NCI-H2171 (cell line): ENCODE data around the gene CENPE.
A peak's percentile ranks its signal among the peaks of the same experiment; 100 is the strongest.

Experiments used
- DNase-seq: peaks from one replicate; lab custom pipeline; 2025; lab: John Stamatoyannopoulos, UW

The CENPE gene

DNA sequence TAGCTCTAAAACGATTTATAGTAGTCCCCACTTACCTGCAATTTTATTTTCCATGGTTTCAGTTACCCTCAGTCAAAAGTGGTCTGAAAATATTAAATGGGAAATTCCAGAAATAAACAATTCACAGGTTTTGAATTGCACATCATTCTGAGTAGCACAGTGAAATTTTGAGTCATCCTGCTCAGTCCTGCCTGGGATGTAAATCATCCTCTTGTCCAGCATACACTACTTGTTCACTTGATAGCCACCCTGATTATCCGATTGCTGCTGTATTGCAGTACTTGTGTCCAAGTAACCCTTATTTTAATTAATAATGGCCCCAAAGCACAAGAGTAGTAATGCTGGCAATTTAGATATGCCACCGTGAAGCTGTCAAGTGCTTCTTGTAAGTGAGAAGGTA lies 75.0 kb downstream of the CENPE start:
- no peak for DNase-seq

GRCh38 chr4:103118166-103118565 lies 80.0 kb downstream of the CENPE start:
- no peak for DNase-seq

GRCh38 chr4:103111598-103111997 lies 86.5 kb downstream of the CENPE start:
- DNase-seq, result no peak

DNA sequence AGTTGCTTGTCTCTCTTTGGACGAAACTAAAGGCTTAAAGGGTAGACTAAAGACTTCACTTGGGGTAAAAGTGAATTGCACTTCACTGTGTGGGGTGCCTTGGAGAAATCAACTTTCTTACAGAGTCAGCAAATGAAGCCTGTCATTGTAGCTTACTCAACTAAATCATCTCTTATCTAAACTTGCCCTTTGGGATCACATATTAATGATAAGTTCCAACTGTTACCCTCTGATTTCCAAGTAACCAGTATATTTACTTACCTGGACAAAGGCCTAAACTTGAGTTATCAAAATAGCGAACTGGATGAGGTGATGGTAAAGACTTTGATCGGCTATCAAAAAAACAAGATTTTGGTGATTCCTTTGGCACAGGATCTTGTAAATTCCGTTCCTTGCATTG lies 89.6 kb downstream of the CENPE start:
- no peak for DNase-seq

DNA sequence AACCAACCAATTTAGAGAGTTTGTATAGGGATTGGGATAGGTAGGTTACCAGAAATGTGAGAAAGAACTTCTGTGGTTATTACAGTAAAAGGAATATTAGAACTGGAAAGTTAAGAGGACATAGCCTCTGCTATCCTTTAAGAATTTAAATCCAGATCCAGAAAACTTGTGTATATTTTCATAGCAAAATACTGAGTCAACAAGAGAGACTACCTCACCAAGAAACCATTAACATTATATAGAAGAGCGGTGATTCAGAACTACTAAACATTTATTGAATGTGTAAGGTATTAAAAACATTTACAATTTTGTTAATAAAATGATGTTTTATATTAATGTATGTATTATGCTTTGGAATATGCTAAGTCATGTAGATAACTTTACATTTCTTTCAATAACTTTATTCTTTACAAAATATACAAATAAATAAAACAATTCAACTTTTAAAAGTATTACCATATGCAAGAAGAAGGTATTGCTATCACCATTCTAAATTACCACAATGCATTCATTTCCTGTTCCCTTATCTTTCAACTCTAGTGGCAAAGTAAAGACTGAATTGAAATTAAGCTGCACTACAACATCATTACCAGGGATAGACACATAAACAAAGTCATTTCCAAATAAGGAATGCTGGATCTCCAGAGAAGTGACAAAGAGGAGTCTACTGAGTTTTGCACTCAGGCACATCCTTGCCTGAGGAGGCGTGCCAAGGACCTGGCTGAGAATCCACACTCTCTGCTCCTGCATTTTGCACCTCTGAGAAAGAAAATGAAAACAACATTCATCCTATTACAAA lies 92.4 kb downstream of the CENPE start:
- no peak for DNase-seq

GRCh38 chr4:103104886-103105285 lies 93.3 kb downstream of the CENPE start:
- no peak for DNase-seq

DNA sequence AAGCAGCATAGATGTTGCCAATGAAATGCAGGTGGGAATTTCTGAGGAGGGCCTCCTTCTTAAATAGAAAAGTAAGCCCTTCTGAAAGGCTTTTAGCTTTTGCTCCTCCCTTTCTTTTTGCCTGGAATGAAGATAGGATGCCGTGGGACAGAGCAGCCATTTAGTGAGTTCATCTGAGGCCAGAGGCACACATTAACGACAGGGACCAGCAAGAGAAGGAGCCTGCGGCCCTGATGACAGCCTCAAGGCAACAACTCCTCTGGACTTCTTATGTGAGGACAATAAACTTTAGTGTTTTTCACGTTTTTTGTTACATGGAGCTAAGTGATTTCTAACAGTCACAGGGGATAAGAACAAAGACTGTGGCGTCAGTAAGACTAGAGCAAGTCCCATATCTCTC lies 97.5 kb downstream of the CENPE start:
- DNase-seq, result no peak

- DNase-seq, result peak; percentile 28
Observed at GRCh38 chr4:103099691-103100392, 98.3 kb downstream of the CENPE start, which contains the start of gene BDH2. Gene BDH2, minus strand, starts transcription at chr4:103099834. Its CDS starts 3,580 bp downstream, at chr4:103096254.

DNA sequence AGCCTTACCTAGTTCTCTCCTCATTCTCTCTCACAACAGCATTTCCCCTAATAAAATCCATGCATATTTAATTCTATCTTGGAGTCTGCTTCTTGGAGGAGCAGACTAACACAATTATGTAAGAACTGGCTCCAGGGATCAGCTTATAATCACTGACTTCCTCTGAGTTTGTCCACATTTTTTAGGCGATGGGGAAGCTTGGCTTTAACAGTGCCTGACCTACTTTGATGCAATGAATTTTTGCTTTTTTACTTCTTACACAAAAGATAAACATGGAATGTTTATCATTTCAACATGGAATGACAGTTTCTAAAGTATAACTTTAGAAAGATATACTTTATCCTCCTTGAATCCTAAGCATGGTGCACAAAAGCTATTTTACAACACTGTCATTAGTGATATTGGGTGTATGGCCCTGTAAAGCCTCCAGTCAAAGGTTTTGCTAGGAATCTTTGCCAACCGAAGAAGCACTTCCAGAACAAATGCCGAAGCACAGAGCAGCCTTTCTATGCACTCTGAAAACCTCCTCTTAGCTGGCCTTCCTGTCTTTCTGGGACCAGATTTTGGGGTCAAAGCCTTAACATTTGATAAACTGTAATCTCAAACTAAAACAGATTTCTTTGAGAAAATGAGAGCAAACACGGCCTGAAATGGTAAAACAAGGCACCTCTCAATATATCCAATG lies 99.2 kb downstream of the CENPE start:
- no peak for DNase-seq

DNA sequence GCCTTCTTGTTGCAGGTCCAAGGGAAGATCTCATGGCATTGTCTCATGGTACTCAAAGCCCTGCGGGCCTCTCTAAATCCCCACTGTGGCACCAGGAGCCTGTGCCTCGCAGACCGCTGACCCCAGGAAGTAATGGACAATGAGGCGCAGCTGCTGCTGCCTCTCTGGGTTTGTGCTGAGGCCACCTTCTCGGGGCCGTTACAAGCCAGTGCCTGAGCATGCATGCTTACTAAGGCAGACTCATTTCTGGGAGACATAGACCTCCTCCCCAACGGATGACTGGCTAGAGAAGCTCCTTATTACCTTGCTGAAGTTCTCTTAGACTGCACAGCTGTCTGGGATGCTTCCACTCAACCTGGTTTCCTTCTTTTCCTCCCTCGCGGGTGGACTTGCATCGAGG lies 99.8 kb downstream of the CENPE start:
- DNase-seq, result no peak

- no peak for DNase-seq
Observed at GRCh38 chr4:103097112-103097511, 101.0 kb downstream of the CENPE start.

DNA sequence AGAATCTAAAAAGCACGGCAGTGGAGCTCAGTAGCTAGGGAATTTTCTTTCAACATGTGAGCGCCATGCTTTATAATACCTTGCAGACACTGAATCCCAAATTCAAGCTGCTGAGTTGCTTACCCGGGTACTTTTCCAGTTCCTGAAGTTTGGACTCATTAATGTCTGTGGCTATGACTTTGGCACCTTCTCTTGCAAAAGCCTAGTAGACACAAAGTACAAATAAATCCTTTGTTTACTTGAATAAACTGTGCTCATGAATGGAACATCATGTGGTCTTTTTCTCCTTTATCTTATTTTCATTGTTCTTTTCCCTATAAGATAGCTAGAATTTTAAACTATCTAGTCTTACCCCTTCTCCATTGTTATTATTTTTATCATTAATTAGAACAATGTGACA lies 103.1 kb downstream of the CENPE start:
- DNase-seq, result no peak

GRCh38 chr4:103092245-103092644 lies 105.9 kb downstream of the CENPE start:
- DNase-seq, result no peak

GRCh38 chr4:103091601-103092223 lies 106.4 kb downstream of the CENPE start:
- peak; percentile 33 for DNase-seq

- DNase-seq, result no peak
Observed at GRCh38 chr4:103089481-103089880, 108.7 kb downstream of the CENPE start.

DNA sequence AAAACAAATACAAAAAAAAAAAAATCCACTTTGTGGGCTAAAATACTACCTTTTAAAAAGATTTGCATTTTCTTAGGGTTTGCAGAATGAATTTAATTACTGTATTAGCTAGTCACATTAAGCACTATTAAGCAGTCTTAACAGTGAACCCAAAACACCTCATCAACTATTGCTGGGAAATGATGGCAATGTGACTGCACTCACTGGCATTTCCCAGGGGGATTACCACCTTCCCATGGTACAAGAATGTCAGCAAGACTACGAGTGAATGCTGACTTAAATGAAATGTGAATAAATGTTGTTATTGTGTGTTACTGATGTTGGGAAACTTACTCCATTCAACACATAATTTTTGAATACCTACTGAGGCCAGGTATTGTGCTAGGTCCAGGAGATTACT lies 111.6 kb downstream of the CENPE start:
- DNase-seq, result no peak

DNA sequence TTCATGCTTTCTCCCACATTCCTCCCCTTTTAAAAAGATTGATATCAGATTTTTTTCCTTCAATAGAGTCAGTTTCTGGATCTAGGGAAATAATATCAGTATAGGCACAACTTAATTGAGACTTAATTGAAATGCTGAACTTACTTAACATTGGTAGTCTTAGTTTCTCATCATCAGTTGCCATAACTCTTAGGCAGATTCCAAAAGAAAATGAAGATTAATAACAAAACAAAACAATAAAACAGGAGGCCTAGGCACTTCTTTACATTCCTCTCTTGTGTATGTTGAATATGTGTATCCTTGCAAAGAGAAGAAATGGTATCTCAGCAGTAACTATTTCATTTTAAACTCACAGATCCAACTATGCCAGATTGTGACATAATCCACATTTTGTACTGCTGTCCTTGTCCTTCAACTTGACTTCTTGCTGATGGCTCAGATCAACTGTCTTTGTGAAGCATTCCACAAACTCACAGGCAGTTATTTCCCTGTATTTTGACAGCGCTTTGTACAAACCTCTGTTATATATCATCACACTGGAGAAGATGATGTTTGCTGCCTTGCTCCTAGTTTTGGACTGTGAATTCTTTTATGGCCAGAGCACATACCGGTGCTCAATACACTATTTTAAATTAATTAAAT lies 112.5 kb downstream of the CENPE start:
- no peak for DNase-seq

DNA sequence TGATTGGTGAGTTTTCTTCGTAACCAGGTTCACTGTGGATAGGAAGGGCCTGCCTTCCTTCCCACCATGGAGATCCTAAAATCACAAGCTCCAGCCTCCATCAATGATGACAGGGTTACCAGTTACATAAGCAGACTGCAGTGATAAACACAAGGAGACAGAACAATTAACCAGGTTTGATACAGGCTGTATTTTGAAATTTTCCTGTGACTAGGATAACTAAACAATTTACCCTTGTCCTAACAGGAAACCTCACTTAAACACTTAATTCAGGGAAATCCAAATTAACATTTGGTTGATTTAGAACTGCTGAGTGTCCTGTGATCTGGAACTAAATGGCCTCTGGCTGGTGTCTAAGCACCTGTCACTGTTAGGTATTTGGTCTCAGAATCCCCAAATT lies 118.5 kb downstream of the CENPE start:
- no peak for DNase-seq

DNA sequence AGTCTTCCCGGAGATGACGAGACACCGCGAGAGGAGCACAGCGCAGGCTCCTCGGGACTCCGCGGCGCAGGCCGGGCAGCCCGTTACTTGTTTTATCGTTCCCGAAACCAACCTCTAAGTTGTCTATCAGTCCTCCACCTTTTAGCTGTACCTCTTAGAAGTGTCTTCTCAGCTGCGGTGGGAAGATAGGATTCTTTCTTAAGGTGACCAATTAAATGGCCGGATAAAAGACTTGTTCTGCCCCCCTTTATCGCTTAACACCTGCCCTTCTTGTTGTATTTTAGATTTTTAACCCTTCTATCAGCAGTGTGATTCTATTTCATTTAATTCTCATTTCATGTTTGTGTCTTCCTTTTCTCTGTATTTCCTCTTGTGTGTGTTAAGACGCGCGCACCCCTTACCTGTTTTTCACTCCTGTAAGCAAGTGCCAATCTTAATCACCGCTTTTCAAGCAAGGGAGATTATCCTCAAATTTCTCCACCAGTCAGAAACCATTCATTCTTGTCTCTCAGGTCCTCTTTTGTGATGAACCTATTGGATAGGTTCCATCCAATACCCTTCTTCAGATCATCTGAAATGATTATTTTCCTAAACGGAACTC lies 121.3 kb downstream of the CENPE start, which contains the start of gene SLC9B2:
TSS of gene SLC9B2 (minus strand) at position 15 of the 601 bp plus-strand sequence. CDS start 9,211 bp downstream, outside the sequence.
- no peak for DNase-seq

DNA sequence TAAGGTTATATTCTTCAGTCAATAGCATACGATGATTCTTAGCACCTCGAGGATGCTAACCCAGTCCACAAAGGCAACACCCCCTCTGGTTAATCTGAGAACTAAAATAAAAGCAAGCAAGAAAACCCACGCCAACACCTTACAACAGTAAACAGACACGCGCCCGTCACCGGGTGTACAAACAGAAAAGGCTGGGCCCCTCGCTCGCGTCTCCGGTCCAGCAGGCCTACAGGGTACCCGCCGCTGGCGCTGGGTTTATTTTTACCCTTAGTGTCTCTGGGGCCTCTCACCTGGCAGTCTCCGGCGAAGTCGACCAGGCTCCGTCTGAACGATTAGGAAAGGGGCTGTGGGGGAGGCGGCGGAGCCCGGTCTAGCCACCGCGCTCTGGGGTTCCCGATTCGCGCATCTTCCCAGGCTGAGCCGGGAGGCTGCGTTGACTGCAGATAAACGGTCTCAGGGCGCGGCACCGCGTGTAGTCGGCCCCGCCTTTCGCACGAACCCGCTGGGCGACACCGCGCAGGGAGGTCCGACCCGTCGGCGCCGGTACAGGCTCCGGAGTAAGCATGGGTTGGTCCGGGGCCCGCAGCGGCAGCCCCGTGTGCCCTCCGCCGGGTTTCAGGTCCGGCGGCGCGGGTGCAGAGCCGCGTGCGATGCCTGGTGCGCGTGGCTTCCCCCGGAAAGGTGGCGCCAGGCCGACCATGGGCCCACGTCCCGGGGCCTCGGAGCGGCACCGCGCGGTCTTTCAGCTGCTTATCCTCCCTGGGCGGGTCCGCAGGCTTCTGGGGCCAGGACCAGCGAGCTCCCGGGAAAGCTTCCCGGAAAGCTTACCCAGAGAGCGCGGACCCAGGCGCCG lies 122.0 kb downstream of the CENPE start:
- DNase-seq, result peak; percentile 36
